ENCODE data around the gene CKLF. TPM values are rescaled to one million over a fixed set of nuclear protein-coding genes. Genes with fewer than 3 reads are reported as not detected.

The CKLF gene
- total RNA-seq, 2 donors from 2014 or later: 20.5 to 28.3 TPM

DNA sequence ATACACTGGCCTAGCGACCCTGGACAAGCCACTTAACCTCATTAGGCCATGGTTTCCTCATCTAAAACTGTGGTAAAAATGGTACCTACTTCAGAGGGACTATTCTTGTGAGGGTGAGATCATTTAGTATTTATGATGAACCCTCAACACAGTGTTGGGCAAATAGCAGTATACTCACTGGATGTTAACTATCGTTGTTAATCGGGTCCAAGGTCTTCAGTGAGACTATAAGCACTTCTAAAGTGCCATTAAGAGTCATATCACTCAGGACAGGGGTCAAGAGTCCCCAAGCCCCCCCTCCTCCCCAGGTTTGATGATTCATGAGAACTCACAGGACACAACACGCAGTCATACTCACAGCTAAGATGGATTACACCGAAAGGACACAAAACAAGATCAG is 13.5 kb upstream of the CKLF start:
- intact Hi-C loops (cut with DNase I): no loop called here
- H3K9me3 ChIP-seq: no peaks in the 10 kb centered on the region
- DNase-seq (ENCODE audit: low spot score): no peak
- 78% methylated on average over 5 of the region's 5 CpGs for WGBS
- H3K27ac ChIP-seq: no peak overlapping the region
- TF ChIP-seq POLR2AphosphoS5 (IDR thresholded peaks at IDR 0.05): no peak
- TF ChIP-seq, protein P1, sequence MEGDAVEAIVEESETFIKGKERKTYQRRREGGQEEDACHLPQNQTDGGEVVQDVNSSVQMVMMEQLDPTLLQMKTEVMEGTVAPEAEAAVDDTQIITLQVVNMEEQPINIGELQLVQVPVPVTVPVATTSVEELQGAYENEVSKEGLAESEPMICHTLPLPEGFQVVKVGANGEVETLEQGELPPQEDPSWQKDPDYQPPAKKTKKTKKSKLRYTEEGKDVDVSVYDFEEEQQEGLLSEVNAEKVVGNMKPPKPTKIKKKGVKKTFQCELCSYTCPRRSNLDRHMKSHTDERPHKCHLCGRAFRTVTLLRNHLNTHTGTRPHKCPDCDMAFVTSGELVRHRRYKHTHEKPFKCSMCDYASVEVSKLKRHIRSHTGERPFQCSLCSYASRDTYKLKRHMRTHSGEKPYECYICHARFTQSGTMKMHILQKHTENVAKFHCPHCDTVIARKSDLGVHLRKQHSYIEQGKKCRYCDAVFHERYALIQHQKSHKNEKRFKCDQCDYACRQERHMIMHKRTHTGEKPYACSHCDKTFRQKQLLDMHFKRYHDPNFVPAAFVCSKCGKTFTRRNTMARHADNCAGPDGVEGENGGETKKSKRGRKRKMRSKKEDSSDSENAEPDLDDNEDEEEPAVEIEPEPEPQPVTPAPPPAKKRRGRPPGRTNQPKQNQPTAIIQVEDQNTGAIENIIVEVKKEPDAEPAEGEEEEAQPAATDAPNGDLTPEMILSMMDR (IDR thresholded peaks at IDR 0.05): no peak
- TF ChIP-seq POLR2A (IDR thresholded peaks at IDR 0.05): no peak
- no peaks in the 10 kb centered on the region for H3K4me1 ChIP-seq (replicated peaks)
- H3K27me3 ChIP-seq (replicated peaks; ENCODE audit: insufficient read depth): no peaks in the 10 kb centered on the region
- no peak overlapping the region for H3K4me3 ChIP-seq
- H3K36me3 ChIP-seq: no peaks in the 10 kb centered on the region

DNA sequence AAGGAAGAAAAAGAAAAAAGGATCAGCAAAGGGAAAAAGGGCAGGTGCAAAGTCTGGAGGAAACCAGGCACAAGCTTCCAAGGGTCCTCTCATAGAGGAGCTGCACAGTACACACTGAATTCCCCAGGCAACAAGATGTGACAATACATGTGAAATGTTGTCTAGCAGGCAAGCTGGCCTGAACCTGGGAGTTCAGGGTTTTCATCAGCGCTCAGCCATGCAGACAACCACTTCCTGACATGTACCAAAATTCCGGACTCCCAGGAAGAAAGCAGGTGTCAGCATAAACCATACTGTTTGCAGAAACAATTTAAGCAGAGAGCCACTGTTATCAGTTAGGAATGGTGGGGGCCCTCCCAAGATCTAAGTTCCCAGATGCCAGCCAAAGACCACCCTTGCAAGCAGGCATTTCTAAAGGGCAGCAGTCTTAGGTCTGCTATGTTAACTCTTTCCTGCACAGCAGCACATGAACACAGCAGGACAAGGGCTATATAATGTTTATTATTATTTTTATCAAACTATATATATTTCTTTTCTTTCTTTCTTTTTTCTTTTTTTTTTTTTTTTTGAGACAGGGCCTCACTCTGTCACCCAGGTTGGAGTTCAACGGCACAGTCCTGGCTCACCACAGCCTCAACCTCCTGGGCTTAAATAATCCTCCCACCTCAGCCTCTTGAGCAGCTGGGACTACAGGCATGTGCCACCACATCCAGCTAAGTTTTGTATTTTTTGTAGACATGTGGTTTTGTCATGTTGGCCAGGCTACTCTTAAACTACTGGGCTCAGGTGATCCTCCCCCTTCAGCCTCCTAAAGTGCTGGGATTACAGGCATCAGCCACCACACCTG is 12.5 kb upstream of the CKLF start:
- DNase-seq (ENCODE audit: low spot score): no peak
- H3K36me3 ChIP-seq: no peaks in the 10 kb centered on the region

DNA sequence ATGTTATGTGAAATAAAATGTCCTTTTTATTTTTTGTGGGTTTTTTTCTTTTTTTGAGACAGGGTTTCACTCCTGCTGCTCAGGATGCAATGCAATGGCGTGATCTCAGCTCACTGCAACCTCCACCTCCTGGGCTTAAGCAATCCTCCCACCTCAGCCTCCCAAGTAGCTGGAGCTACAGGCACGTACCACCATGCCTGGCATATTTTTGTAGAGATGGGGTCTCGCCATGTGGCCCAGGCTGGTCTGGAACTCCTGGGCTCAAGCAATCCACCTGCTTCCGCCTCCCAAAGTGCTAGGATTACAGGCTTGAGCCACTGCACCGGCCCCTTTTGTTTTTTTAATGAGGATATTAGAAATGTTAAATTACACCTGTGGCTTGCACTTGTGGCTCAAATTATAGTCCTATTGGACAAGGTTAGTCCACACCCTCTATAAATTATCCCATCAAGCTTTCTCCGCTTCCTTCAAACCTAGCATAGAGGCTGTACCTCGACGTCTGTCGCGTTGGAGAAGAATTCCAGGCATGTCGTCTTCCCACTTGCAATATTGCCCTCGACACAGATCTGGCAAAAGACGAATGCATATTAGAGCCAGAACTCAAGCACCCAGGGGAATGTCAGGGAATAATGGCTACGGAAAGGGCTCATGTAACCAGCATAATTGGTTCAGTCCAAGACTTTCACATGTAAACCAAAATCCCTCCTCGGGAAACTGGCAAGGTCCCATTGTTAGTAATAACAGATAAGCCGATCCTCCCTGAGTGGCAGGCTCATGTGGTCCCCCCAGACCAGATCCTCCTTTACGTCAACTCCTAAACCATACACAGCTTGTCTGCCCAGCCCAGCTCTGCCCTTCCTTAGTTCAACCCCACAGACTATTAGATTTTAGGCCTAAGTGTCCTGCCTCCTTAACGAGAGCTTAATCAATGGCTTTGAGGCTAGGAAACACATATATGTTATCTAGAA is 10.7 kb upstream of the CKLF start:
- TF ChIP-seq, protein P1 (IDR thresholded peaks at IDR 0.05): no peak
- no peak for TF ChIP-seq POLR2A (IDR thresholded peaks at IDR 0.05)
- no peak for TF ChIP-seq POLR2AphosphoS5 (IDR thresholded peaks at IDR 0.05)
- H3K4me3 ChIP-seq: no peak overlapping the region
- intact Hi-C loops (cut with DNase I): no loop called here
- no peaks in the 10 kb centered on the region for H3K36me3 ChIP-seq
- H3K27ac ChIP-seq: no peak overlapping the region
- no peaks in the 10 kb centered on the region for H3K27me3 ChIP-seq (replicated peaks; ENCODE audit: insufficient read depth)
- no peak for DNase-seq (ENCODE audit: low spot score)
- H3K9me3 ChIP-seq: no peaks in the 10 kb centered on the region
- WGBS: 76% methylated on average over 18 of the region's 18 CpGs
- no peaks in the 10 kb centered on the region for H3K4me1 ChIP-seq (replicated peaks)

More for the DNA sequence above, 12.5 kb upstream of the CKLF start:
- Histone ChIP-seq H3K9me3 (no peaks in the 10 kb centered on the region), H3K4me1 (replicated peaks) (no peaks in the 10 kb centered on the region), H3K4me3 (no peak overlapping the region), H3K27me3 (replicated peaks; ENCODE audit: insufficient read depth) (no peaks in the 10 kb centered on the region), H3K27ac (no peak overlapping the region)
- 75% methylated on average over 3 of the region's 3 CpGs for WGBS
- intact Hi-C loops (cut with DNase I): no loop called here
- TF ChIP-seq POLR2AphosphoS5 (IDR thresholded peaks at IDR 0.05): no peak
- no peak for TF ChIP-seq POLR2A (IDR thresholded peaks at IDR 0.05)
- TF ChIP-seq, protein P1 (IDR thresholded peaks at IDR 0.05): no peak

DNA sequence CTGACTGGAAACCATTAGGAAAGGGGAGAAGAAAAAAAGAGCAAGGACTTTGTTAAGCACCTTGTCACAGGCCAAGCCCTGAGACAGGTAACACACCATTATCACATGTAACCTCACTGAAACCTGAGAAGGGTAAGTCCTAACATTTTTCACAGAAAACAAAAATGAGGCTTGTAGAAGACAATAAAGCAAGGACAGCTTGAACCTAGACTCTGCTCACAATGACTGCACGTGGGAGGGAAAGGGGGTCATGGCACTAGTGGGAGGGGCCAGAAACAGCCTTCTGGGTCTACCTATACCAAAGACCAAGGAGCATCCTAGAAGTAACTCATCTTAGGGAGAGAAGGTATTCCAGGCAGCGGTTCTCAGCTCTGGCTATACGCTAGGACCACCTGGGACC is 10.0 kb upstream of the CKLF start:
- Histone ChIP-seq H3K4me3 (no peak overlapping the region), H3K4me1 (replicated peaks) (no peaks in the 10 kb centered on the region), H3K27me3 (replicated peaks; ENCODE audit: insufficient read depth) (no peaks in the 10 kb centered on the region), H3K27ac (no peak overlapping the region), H3K36me3 (no peaks in the 10 kb centered on the region), H3K9me3 (no peaks in the 10 kb centered on the region)
- intact Hi-C loops (cut with DNase I): no loop called here
- TF ChIP-seq, protein P1 (IDR thresholded peaks at IDR 0.05): no peak
- no peak for TF ChIP-seq POLR2AphosphoS5 (IDR thresholded peaks at IDR 0.05)
- TF ChIP-seq POLR2A (IDR thresholded peaks at IDR 0.05): no peak
- no peak for DNase-seq (ENCODE audit: low spot score)
- WGBS: 78% methylated on average over 3 of the region's 3 CpGs
